ENCODE results near the gene GLP2R.

DNA sequence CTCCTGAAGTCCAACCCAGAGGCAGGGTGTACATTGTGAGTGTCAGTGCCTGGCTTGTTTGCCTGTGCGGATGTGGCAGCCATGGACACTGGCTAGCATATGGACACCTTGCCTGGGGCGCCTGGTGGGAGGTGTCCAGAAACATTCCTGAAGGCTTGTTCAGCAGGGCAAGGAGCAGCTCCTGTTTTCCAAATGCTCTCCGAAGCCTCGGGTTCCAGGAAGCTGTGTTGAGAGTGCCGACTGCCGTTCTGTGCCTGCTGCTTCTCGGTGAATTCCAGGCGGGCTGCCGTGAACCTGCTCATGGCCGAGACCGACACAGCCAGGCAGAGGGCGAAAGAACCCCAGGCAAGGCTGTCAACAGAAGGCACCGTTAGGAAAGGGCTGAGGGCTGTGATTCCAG is 23.4 kb upstream of the GLP2R start:
- TF ChIP-seq GATA2 (IDR thresholded peaks at IDR 0.05; ENCODE audit: low read depth, low read length) (no peak), GATA3 (IDR thresholded peaks at IDR 0.05; ENCODE audit: low read depth, low read length) (no peak)
